Heart right ventricle (tissue), 16 donors: ENCODE measurements around the gene CDHR3. TPM values are rescaled to one million over a fixed set of nuclear protein-coding genes. Genes with fewer than 3 reads are reported as not detected.

Source experiments
- ATAC-seq, 8 donors: fragments of 200-7000 bp; cut with Tn5 transposase; one replicate each; pipeline ENCODE4 v1.9.1; 2020; ENCODE audit warnings: mild to moderate bottlenecking in 8 of 8, moderate library complexity in 8 of 8, moderate number of reproducible peaks in 1 of 8
- DNase-seq, 2 donors: peaks; one replicate each; pipeline ENCODE4 v3.0.0-alpha.2; 2020
- H3K27ac ChIP-seq, 10 donors: fragments of 200-600 bp; sonication (generic) in 2 of 10; one replicate each; pipeline versions ENCODE4 v1.5.0 to v1.8.0; 2020 to 2022; ENCODE audit warnings: mild to moderate bottlenecking in 3 of 10
- H3K27me3 ChIP-seq, 7 donors: fragments of 200-600 bp; one replicate each; pipeline ENCODE4 v1.8.0; 2021 to 2022; ENCODE audit warnings: mild to moderate bottlenecking in 2 of 7
- H3K36me3 ChIP-seq, 9 donors: fragments of 200-600 bp; sonication (generic) in 1 of 9; one replicate each; pipeline versions ENCODE4 v1.5.0 to v1.8.0; 2020 to 2022; ENCODE audit warnings: mild to moderate bottlenecking in 2 of 9
- H3K4me1 ChIP-seq, 9 donors: fragments of 200-600 bp; sonication (generic) in 1 of 9; one replicate each; pipeline versions ENCODE4 v1.5.0 to v1.8.0; 2020 to 2022; ENCODE audit warnings: mild to moderate bottlenecking in 4 of 9
- H3K4me3 ChIP-seq, 10 donors: fragments of 200-600 bp; sonication (generic) in 2 of 10; one replicate each; pipeline versions ENCODE4 v1.5.0 to v1.8.0; 2020 to 2022; ENCODE audit warnings: mild to moderate bottlenecking in 7 of 10, moderate library complexity in 2 of 10
- H3K9me3 ChIP-seq, 11 donors: fragments of 200-600 bp in 10 of 11; sonication (generic) in 2 of 11; one replicate each; pipeline versions ENCODE4 v1.5.0 to v1.8.0; 2013 to 2022; ENCODE audit warnings: mild to moderate bottlenecking in 2 of 11, control low read depth in 1 of 11, moderate library complexity in 1 of 11
- WGBS, 2 donors: extraction: QIAGEN DNeasy Blood & Tissue Kit; methylation state at CpG; one replicate each; pipeline ENCODE4 v1.1.7; 2013; ENCODE audit warnings: inconsistent platforms in 1 of 2; 5-methylcytosine and 5-hydroxymethylcytosine counted together
- intact Hi-C, 10 donors: fragments of 100-400 bp; cut with DNase I; formaldehyde crosslinking; loops; one replicate each; pipeline versions ENCODE4 v1.11.1 to v1.14.2; 2022
- polyA plus RNA-seq, 2 donors: library from polyadenylated mRNA; stranded (reverse); fragments of 200-250 nt; gene quantifications; one replicate each; pipeline ENCODE4 v1.2.3, GENCODE V29; 2013
- total RNA-seq, 10 donors: library from RNA; stranded (reverse); fragmentation: NEBNext Ultra II Directional in 3 of 10; extraction: Animal tissue kit (Norgen Biotek cat#: 25700) in 3 of 10; gene quantifications; one replicate each; pipeline versions ENCODE4 v1.2.1 to v1.2.4, GENCODE V29; 2021 to 2023
- TF ChIP-seq, protein P1 (sequence below), 9 donors: fragments of 200-600 bp; sonication (generic) in 2 of 9; IDR thresholded peaks; one replicate each; pipeline versions ENCODE4 v1.5.0 to v1.8.0; 2021 to 2022; ENCODE audit warnings: antibody characterized with exemption in 9 of 9, mild to moderate bottlenecking in 5 of 9, moderate library complexity in 1 of 9
- donor health status: Arrhythmogenic right ventricular cardiomyopathy.
- donor health status: ischemic (EF 13 %, LVEDD 7.1; RV severe dilation, severe dysfunction).
- donor health status: healthy with polysubstance abuse.
- donor health status: DM: no; HTN: yes; CAD: no.
- donor health status: DM: no; HTN: no; CAD: no.
- donor health status: ischemic (EF 25% LVEDD 6.9; RV normal size, moderate dysfunction).
- donor health status: ischemic (EF 25% LVEDD 5.7; RV mildly dilated, moderate dysfunction).
- donor health status: healthy.
- donor health status: DM: yes; HTN: yes; CAD: no.
- donor health status: Ischemic cardiomyopathy.
- donor health status: ischemic (EF 35%, LVEDD 5.7; RV mildly dilated, moderate dysfunction).
- donor health status: nonischemic (EF 11% LVEDD 7.7; RV severe dilation, severe dysfunction).
- donor health status: DM: yes; HTN: yes; CAD: no.
- donor health status: PGD.
- donor health status: ischemic (EF 29% LVEDD 5.4; RV normal size, mild dysfunction).
- donor health status: nonischemic (EF 23%, LVEDD 6.1; RV moderate dilation, normal function).

The CDHR3 gene
- total and polyA plus RNA-seq, 12 donors, result 0.59 to 14.2 (median 1.9) TPM

GRCh38 chr7:106047818-106048705 lies 85.0 kb downstream of the CDHR3 start:
- no peak overlapping the region for H3K27ac ChIP-seq
- WGBS, 2 donors, result 88 to 94% methylated on average over 10 of the region's 10 CpGs
- no peaks in the 10 kb centered on the region for H3K36me3 ChIP-seq
- H3K27me3 ChIP-seq, result peaks cover 0 to 19% (median 0%) of the 10 kb centered on the region in 7 donors
- TF ChIP-seq, protein P1, sequence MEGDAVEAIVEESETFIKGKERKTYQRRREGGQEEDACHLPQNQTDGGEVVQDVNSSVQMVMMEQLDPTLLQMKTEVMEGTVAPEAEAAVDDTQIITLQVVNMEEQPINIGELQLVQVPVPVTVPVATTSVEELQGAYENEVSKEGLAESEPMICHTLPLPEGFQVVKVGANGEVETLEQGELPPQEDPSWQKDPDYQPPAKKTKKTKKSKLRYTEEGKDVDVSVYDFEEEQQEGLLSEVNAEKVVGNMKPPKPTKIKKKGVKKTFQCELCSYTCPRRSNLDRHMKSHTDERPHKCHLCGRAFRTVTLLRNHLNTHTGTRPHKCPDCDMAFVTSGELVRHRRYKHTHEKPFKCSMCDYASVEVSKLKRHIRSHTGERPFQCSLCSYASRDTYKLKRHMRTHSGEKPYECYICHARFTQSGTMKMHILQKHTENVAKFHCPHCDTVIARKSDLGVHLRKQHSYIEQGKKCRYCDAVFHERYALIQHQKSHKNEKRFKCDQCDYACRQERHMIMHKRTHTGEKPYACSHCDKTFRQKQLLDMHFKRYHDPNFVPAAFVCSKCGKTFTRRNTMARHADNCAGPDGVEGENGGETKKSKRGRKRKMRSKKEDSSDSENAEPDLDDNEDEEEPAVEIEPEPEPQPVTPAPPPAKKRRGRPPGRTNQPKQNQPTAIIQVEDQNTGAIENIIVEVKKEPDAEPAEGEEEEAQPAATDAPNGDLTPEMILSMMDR (IDR thresholded peaks at IDR 0.05), result no peak
- H3K4me1 ChIP-seq, result peaks cover 0 to 12% (median 7%) of the 10 kb centered on the region in 9 donors
- DNase-seq (no peak), ATAC-seq (no peak)
- intact Hi-C loops, result loop anchor here in 5 of 10 donors (10.0 kb wide), 4 partner anchors 113 to 393 kb away; partner anchors contain the start of gene ATXN7L1 (in 1 of the 5)
- H3K9me3 ChIP-seq, result peaks cover 0 to 6% (median 0%) of the 10 kb centered on the region in 11 donors
- H3K4me3 ChIP-seq, result no peak overlapping the region

DNA sequence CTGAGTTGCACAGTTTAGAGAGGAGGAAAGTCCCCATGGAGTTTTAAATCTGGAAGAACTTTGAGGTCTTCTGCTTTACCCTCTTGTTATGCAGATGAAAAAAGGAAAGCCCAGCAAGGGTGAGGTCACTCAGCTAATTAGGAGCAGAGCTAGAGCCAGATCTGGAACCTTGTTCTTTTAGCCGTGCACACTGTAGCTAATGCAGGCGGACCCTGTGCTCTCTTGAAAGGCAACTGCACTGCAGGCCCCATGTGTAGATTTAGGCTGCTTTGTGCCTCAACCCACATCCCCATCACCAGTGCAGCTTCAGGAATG lies 85.6 kb downstream of the CDHR3 start:
- no peak overlapping the region for H3K27ac ChIP-seq
- peaks cover 0 to 18% (median 0%) of the 10 kb centered on the region in 7 donors for H3K27me3 ChIP-seq
- H3K4me1 ChIP-seq, result peaks cover 0 to 12% (median 7%) of the 10 kb centered on the region in 9 donors
- no peak for ATAC-seq
- TF ChIP-seq, protein P1 (IDR thresholded peaks at IDR 0.05), result no peak
- no peak for DNase-seq
- intact Hi-C loops, result loop anchor here in 5 of 10 donors (10.0 kb wide), 4 partner anchors 114 to 394 kb away; partner anchors contain the start of gene ATXN7L1 (in 1 of the 5)
- no peak overlapping the region for H3K4me3 ChIP-seq
- peaks cover 0 to 6% (median 0%) of the 10 kb centered on the region in 11 donors for H3K9me3 ChIP-seq
- WGBS, 2 donors, result 87 to 94% methylated on average over 2 of the region's 2 CpGs
- no peaks in the 10 kb centered on the region for H3K36me3 ChIP-seq

- TF ChIP-seq, protein P1 (IDR thresholded peaks at IDR 0.05), result no peak
- no peak for ATAC-seq
- intact Hi-C loops, result loop anchor here in 5 of 10 donors (10.0 kb wide), 4 partner anchors 114 to 394 kb away; partner anchors contain the start of gene ATXN7L1 (in 1 of the 5)
- no peak for DNase-seq
- no peak overlapping the region for H3K4me3 ChIP-seq
- peaks cover 0 to 6% (median 0%) of the 10 kb centered on the region in 11 donors for H3K9me3 ChIP-seq
- H3K36me3 ChIP-seq, result no peaks in the 10 kb centered on the region
- H3K27me3 ChIP-seq, result peaks cover 0 to 12% (median 0%) of the 10 kb centered on the region in 7 donors
- 93 to 95% methylated on average over 9 of the region's 9 CpGs for WGBS, 2 donors
- no peak overlapping the region for H3K27ac ChIP-seq
- H3K4me1 ChIP-seq, result peaks cover 0 to 12% (median 7%) of the 10 kb centered on the region in 9 donors
Measured at GRCh38 chr7:106049139-106049752, 86.2 kb downstream of the CDHR3 start.
